Prostate gland (tissue), 2 donors: ENCODE data around the gene LCN1.
"Not testable (repeated sequence)": the region's sequence is repeated elsewhere in the genome, so short reads cannot be mapped to it uniquely, and the experiment has no call there.

Experiments
- POLR2AphosphoS5 ChIP-seq: sonication (generic); formaldehyde crosslinking; IDR thresholded peaks from one replicate; pipeline ENCODE4 v1.6.1; 2017; ENCODE audit warnings: antibody characterized with exemption
- TF ChIP-seq, protein P1 (sequence below), 4 experiments: fragments of 200-600 bp in 2 of 4; fragments of 450-650 bp in 2 of 4; sonication (generic) in 2 of 4; IDR thresholded peaks; 1 replicate in 3 of 4; 2 replicates in 1 of 4; pipeline ENCODE4 v1.5.1; 2016 to 2019; ENCODE audit warnings: antibody characterized with exemption in 4 of 4, mild to moderate bottlenecking in 2 of 4, moderate library complexity in 2 of 4

DNA sequence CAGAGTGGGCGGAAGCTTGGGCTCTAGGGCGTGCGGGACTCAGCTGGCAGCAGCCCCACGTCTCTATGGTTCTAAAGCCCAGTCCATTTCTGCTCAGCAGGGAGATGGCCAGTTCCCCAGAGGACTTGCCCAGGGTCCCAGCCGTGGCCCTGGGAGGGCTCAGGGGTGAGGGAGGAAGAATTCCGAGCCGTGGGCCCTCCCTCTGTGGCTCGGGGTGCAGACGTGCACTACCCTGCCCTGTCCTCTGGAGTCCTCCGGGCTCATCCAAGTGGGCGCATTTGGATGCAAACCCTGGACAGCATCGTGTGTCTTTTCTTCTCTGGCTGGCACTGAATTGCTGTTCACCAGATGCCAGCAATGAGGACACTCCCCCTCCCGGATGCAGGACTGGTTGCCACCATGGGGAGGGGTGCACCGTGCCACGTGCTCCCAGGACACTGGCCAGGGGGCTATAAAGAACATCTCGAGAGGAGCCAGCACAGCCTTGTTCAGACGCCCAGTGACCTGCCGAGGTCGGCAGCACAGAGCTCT lies 24.5 kb downstream of the LCN1 start, which contains the start of gene OBP2A:
- TF ChIP-seq, protein P1, sequence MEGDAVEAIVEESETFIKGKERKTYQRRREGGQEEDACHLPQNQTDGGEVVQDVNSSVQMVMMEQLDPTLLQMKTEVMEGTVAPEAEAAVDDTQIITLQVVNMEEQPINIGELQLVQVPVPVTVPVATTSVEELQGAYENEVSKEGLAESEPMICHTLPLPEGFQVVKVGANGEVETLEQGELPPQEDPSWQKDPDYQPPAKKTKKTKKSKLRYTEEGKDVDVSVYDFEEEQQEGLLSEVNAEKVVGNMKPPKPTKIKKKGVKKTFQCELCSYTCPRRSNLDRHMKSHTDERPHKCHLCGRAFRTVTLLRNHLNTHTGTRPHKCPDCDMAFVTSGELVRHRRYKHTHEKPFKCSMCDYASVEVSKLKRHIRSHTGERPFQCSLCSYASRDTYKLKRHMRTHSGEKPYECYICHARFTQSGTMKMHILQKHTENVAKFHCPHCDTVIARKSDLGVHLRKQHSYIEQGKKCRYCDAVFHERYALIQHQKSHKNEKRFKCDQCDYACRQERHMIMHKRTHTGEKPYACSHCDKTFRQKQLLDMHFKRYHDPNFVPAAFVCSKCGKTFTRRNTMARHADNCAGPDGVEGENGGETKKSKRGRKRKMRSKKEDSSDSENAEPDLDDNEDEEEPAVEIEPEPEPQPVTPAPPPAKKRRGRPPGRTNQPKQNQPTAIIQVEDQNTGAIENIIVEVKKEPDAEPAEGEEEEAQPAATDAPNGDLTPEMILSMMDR (IDR thresholded peaks at IDR 0.05), result not testable (repeated sequence)
- TF ChIP-seq POLR2AphosphoS5, result not testable (repeated sequence)
